Measurements from ENCODE around the gene B4GALT1.

B4GALT1 gene

DNA sequence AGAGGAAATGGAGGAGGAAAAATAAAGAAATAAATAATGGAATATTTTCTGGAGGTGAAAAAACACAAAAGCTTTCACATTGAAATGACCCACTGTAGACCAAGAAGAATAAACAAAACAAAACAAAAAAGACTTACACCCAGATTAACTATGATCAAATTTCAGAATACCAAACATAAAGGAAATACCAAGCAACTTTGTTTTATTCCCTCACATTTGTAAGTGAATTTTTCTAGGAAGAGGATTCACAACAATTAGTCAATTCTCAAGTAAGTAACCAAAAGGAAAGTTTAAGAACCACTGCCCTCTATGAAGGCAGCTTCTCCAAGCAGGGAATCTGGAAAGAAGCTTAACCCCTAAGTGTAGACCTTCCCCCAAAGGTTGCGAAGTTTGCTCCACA lies 29.6 kb upstream of the B4GALT1 start:
- TF ChIP-seq POLR2AphosphoS5 (IDR thresholded peaks at IDR 0.05; ENCODE audit: low read depth, low read length) (no peak), FOXP2 (optimal IDR thresholded peaks at IDR 0.05; ENCODE audit: borderline replicate concordance, extremely low read depth, extremely low read length, insufficient read depth) (no peak), TAF1 (IDR thresholded peaks at IDR 0.05; ENCODE audit: borderline replicate concordance, insufficient read depth, low read length) (no peak), SIN3A (IDR thresholded peaks at IDR 0.05; ENCODE audit: borderline replicate concordance, insufficient read depth, low read length) (no peak)
- TF ChIP-seq, protein P1, sequence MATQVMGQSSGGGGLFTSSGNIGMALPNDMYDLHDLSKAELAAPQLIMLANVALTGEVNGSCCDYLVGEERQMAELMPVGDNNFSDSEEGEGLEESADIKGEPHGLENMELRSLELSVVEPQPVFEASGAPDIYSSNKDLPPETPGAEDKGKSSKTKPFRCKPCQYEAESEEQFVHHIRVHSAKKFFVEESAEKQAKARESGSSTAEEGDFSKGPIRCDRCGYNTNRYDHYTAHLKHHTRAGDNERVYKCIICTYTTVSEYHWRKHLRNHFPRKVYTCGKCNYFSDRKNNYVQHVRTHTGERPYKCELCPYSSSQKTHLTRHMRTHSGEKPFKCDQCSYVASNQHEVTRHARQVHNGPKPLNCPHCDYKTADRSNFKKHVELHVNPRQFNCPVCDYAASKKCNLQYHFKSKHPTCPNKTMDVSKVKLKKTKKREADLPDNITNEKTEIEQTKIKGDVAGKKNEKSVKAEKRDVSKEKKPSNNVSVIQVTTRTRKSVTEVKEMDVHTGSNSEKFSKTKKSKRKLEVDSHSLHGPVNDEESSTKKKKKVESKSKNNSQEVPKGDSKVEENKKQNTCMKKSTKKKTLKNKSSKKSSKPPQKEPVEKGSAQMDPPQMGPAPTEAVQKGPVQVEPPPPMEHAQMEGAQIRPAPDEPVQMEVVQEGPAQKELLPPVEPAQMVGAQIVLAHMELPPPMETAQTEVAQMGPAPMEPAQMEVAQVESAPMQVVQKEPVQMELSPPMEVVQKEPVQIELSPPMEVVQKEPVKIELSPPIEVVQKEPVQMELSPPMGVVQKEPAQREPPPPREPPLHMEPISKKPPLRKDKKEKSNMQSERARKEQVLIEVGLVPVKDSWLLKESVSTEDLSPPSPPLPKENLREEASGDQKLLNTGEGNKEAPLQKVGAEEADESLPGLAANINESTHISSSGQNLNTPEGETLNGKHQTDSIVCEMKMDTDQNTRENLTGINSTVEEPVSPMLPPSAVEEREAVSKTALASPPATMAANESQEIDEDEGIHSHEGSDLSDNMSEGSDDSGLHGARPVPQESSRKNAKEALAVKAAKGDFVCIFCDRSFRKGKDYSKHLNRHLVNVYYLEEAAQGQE (IDR thresholded peaks at IDR 0.05; ENCODE audit: insufficient read depth in 1 of 2, low read depth in 2 of 2, low read length in 2 of 2), result no peak

DNA sequence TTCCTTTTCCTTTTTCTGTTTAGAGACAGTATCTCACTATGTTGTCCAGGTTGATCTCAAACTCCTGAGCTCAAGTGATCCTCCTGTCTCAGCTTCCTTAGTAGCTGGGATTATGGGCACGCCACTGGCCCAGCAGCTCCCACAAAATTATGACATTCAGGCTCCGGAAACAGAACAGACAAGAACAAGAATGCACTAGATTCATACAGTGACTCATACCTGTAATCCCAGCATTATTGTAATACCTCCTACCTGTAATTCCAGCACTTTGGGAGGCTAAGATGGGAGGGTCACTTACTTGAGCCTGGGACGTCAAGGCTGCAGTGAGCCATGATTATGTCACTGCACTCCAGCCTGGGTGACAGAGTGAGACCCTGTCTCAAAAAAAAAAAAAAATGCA lies 26.7 kb upstream of the B4GALT1 start:
- TF ChIP-seq SIN3A (IDR thresholded peaks at IDR 0.05; ENCODE audit: borderline replicate concordance, insufficient read depth, low read length), result no peak
- TF ChIP-seq TAF1 (IDR thresholded peaks at IDR 0.05; ENCODE audit: borderline replicate concordance, insufficient read depth, low read length), result no peak
- TF ChIP-seq FOXP2 (optimal IDR thresholded peaks at IDR 0.05; ENCODE audit: borderline replicate concordance, extremely low read depth, extremely low read length, insufficient read depth), result no peak
- no peak for TF ChIP-seq POLR2AphosphoS5 (IDR thresholded peaks at IDR 0.05; ENCODE audit: low read depth, low read length)
- TF ChIP-seq, protein P1 (IDR thresholded peaks at IDR 0.05; ENCODE audit: insufficient read depth in 1 of 2, low read depth in 2 of 2, low read length in 2 of 2), result no peak

DNA sequence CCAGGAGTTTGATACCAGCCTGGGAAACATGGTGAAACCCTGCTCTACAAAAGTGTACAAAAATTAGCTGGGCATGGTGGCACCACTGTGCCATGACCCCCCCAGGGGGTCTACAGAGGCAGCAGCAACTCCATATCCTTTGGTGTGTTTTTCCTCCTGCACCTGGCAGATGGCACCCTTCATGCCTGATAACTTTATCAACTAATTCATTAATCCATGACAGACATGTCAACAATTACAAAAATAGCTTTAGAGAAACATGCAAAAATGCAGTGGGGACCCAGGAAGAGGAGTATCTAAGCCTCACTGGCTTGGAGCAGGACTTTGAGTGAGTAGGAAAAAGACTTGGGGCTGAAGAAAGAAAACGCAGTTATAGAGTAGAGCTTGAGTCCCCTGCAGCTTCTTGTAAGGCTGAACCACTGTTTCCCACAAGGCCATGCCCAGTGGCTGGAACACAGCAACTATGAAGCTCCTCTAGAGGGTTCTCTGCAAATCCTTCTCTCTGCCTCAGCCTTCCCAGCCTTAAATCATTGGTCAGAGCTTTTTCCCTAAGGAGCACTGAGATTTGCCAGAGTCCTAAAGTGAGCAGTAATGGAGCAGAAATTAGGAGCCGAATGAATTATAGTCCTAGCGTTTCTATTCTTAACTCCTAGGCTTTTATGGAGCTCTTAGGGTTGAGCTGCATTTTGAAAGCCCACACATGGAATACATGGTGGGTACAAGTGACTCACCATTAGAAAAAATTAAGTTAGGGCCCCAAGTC lies 25.5 kb upstream of the B4GALT1 start:
- TF ChIP-seq POLR2AphosphoS5 (IDR thresholded peaks at IDR 0.05; ENCODE audit: low read depth, low read length) (no peak), TAF1 (IDR thresholded peaks at IDR 0.05; ENCODE audit: borderline replicate concordance, insufficient read depth, low read length) (no peak), FOXP2 (optimal IDR thresholded peaks at IDR 0.05; ENCODE audit: borderline replicate concordance, extremely low read depth, extremely low read length, insufficient read depth) (no peak), SIN3A (IDR thresholded peaks at IDR 0.05; ENCODE audit: borderline replicate concordance, insufficient read depth, low read length) (no peak)
- TF ChIP-seq, protein P1 (IDR thresholded peaks at IDR 0.05; ENCODE audit: insufficient read depth in 1 of 2, low read depth in 2 of 2, low read length in 2 of 2), result no peak

DNA sequence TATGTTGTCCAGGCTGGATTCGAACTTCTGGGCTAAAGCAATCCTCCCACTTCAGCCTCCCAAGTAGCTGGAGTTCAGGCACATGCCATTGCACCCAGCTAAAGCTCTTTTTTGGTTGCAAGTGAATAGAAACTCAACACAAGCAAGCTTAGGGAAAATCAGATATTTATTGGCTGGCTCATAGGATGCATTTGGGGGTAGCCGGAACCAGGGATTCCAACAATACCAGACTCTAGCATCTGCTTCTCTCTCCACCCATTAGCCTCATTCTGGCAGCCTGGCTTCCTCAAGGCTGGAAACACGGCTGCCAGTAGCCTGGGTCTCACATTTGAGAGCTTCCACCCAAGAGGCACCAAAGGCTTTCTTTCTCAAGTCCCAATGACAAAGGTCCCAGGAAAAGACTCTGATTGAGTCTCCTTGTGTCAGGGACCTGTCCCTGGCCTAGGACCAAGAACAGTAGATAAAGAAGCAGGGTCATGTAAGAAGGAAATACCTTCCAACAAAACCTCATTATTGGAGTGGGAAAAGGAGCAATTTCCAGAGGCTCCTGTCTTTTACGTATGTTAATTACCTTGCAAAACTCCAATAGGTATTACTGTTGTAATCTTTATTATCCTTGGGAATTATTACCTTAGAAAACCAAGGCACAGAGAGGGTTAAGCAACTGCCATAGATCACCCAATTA lies 23.0 kb upstream of the B4GALT1 start:
- no peak for TF ChIP-seq FOXP2 (optimal IDR thresholded peaks at IDR 0.05; ENCODE audit: borderline replicate concordance, extremely low read depth, extremely low read length, insufficient read depth)
- TF ChIP-seq, protein P1 (IDR thresholded peaks at IDR 0.05; ENCODE audit: insufficient read depth in 1 of 2, low read depth in 2 of 2, low read length in 2 of 2), result no peak
- TF ChIP-seq POLR2AphosphoS5 (IDR thresholded peaks at IDR 0.05; ENCODE audit: low read depth, low read length), result no peak
- no peak for TF ChIP-seq SIN3A (IDR thresholded peaks at IDR 0.05; ENCODE audit: borderline replicate concordance, insufficient read depth, low read length)
- TF ChIP-seq TAF1 (IDR thresholded peaks at IDR 0.05; ENCODE audit: borderline replicate concordance, insufficient read depth, low read length), result no peak

Data from PFSK-1 (cell line).